ENCODE data around the gene SOD3. TPM values are rescaled to one million over a fixed set of nuclear protein-coding genes. Genes with fewer than 3 reads are reported as not detected.

Gene SOD3
- total and polyA plus RNA-seq, 2 of the 4 experiments (the other 2 are of a cell fraction) = 0.36 to 5.8 TPM

- Histone ChIP-seq H4K91ac (ENCODE audit: insufficient read depth, low read depth, low read length) (no peak overlapping the region), H3K9ac (ENCODE audit: low read depth, low read length) (no peak overlapping the region), H3K4me1 (ENCODE audit: control insufficient read depth, insufficient read depth, low read length) (peaks cover 10% of the 10 kb centered on the region), H4K20me1 (ENCODE audit: insufficient read depth, low read length) (0 out of 2 replicates have a peak, but pooled peaks cover 3% of the 10 kb centered on the region), H2BK15ac (ENCODE audit: low read depth, low read length) (no peak overlapping the region), H3K36me3 (ENCODE audit: control insufficient read depth, insufficient read depth, low read length) (peaks cover 3% of the 10 kb centered on the region; the same call in 1 of the 2 replicates), H3K4me3 (ENCODE audit: insufficient read depth, low read depth, low read length) (no peak overlapping the region), H3K9me3 (ENCODE audit: control insufficient read depth, insufficient read depth, low read length) (peaks cover 5% of the 10 kb centered on the region), H3K27ac (ENCODE audit: insufficient read depth, low read length) (no peak overlapping the region), H3K56ac (ENCODE audit: extremely low read depth, insufficient read depth, low read length) (no peak overlapping the region), H2BK5ac (ENCODE audit: low read depth, low read length, poor library complexity, severe bottlenecking) (no peak overlapping the region), H2AK9ac (replicated peaks; ENCODE audit: low read depth, low read length, poor library complexity) (no peak overlapping the region), H2BK20ac (ENCODE audit: low read depth, low read length) (no peak overlapping the region; the same call in 1 of the 2 replicates), H4K8ac (ENCODE audit: low read depth in 2 of 2, low read length in 2 of 2) (no peak overlapping the region), H2AK5ac (ENCODE audit: low read depth, low read length) (no peak overlapping the region), H3K4me2 (ENCODE audit: low read depth, low read length) (no peak overlapping the region), H3K23ac (ENCODE audit: low read depth, low read length) (no peak overlapping the region), H4K5ac (ENCODE audit: low read depth, low read length) (no peak overlapping the region), H3K27me3 (ENCODE audit: control insufficient read depth, insufficient read depth, low read length) (no peaks in the 10 kb centered on the region), H2AFZ (replicated peaks; ENCODE audit: low read length, poor library complexity) (no peak overlapping the region), H3K79me1 (ENCODE audit: low read depth in 1 of 2, low read length in 2 of 2) (peaks cover 0 to 5% of the 10 kb centered on the region in 2 experiments; a peak in 1 of 4 replicates), H3K4ac (ENCODE audit: low read depth, low read length) (no peak overlapping the region), H3K9me1 (ENCODE audit: insufficient read depth, low read length) (peaks cover 8% of the 10 kb centered on the region), H3K18ac (ENCODE audit: low read depth, low read length) (no peak overlapping the region), H3K14ac (replicated peaks; ENCODE audit: low read depth, low read length) (no peak overlapping the region), H2BK120ac (ENCODE audit: low read depth, low read length) (no peak overlapping the region)
- ATAC-seq (ENCODE audit: low read depth) (no peak), DNase-seq (no peak)
- dilution Hi-C loops (cut with HindIII; ENCODE audit: low sequenced_read_pairs, unreplicated experiment) (no loop called here), intact Hi-C loops (cut with micrococcal nuclease) (no loop called here), in situ Hi-C loops (cut with MboI; ENCODE audit: low sequenced_read_pairs) (no loop called here)
- CTCF ChIA-PET = no interaction called here
- 88% methylated on average over 8 of the region's 14 CpGs; no CpG with 5 or more reads in 1 of the 2 experiments for WGBS, 2 experiments (ENCODE audit: extremely low coverage in 2 of 2, insufficient read length in 1 of 2)
- no TSS peak for BruUV-seq (replicated peaks)
- POLR2A ChIA-PET (ENCODE audit: unreplicated experiment) = no interaction called here
- TF ChIP-seq MXI1 (IDR thresholded peaks at IDR 0.05; ENCODE audit: borderline replicate concordance, low read depth, low read length) = no peak
- no peak for TF ChIP-seq RAD21 (IDR thresholded peaks at IDR 0.05; ENCODE audit: low read length)
- TF ChIP-seq FOS (IDR thresholded peaks at IDR 0.05; ENCODE audit: low read depth, low read length) = no peak
- TF ChIP-seq MAFK (IDR thresholded peaks at IDR 0.05; ENCODE audit: low read depth, low read length) = no peak
- TF ChIP-seq RCOR1 (IDR thresholded peaks at IDR 0.05; ENCODE audit: insufficient replicate concordance, low read length) = no peak
- TF ChIP-seq NFE2L2 (IDR thresholded peaks at IDR 0.05; ENCODE audit: low read depth, low read length) = no peak
- TF ChIP-seq CEBPB (IDR thresholded peaks at IDR 0.05; ENCODE audit: low read depth, low read length) = no peak
- no peak for TF ChIP-seq ELK1 (IDR thresholded peaks at IDR 0.05; ENCODE audit: borderline replicate concordance, low read depth, low read length)
- no peak for TF ChIP-seq MAZ (IDR thresholded peaks at IDR 0.05; ENCODE audit: borderline replicate concordance, low read depth, low read length)
- TF ChIP-seq CTCF (conservative IDR thresholded peaks at IDR 0.05; ENCODE audit: low read depth, low read length) = no peak
- TF ChIP-seq BHLHE40 (IDR thresholded peaks at IDR 0.05; ENCODE audit: low read depth, low read length) = no peak
These were observed 12.9 kb downstream of the SOD3 start for GRCh38 chr4:24808261-24808660.
